Large intestine (tissue), 3 donors: ENCODE measurements around the gene MISP. TPM values are rescaled to one million over a fixed set of nuclear protein-coding genes. Genes with fewer than 3 reads are reported as not detected.
A peak's percentile ranks its signal among the peaks of the same experiment; 100 is the strongest.

Experiments used
- DNase-seq, 2 donors: peaks; one replicate each; pipeline versions ENCODE4 v3.0.0 to v3.0.0-alpha.2; 2013
- H3K27ac ChIP-seq: one replicate; pipeline ENCODE4 v1.5.1; 2013; ENCODE audit warnings: low read length
- H3K27me3 ChIP-seq: 2 replicates; pipeline ENCODE4 v1.6.1; 2013; ENCODE audit warnings: low read length; ENCODE audit not compliant: control insufficient read depth, insufficient read depth
- H3K36me3 ChIP-seq: 2 replicates; pipeline ENCODE4 v1.6.1; 2013; ENCODE audit warnings: low read length; ENCODE audit not compliant: control insufficient read depth, insufficient read depth
- H3K4me1 ChIP-seq: one replicate; pipeline ENCODE4 v1.6.1; 2013; ENCODE audit warnings: low read length; ENCODE audit not compliant: control insufficient read depth, insufficient read depth
- H3K4me3 ChIP-seq: one replicate; pipeline ENCODE4 v1.5.1; 2013; ENCODE audit warnings: low read length
- H3K9me3 ChIP-seq: one replicate; pipeline ENCODE4 v1.6.1; 2013; ENCODE audit warnings: mild to moderate bottlenecking, low read depth, low read length, moderate library complexity; ENCODE audit not compliant: control insufficient read depth
- WGBS: methylation state at CpG from one replicate; pipeline ENCODE4 v1.1.5; 2013; ENCODE audit warnings: low lambda C conversion rate; ENCODE audit not compliant: insufficient coverage; 5-methylcytosine and 5-hydroxymethylcytosine counted together
- polyA plus RNA-seq: library from polyadenylated mRNA; unstranded; fragments of 120-200 nt; gene quantifications from one replicate; pipeline ENCODE4 v1.2.1, GENCODE V29; 2013

Gene MISP
- polyA plus RNA-seq, 1 donor, result 200 TPM

GRCh38 chr19:756236-756635 lies 5.3 kb downstream of the MISP start:
- Histone ChIP-seq H3K9me3 (peaks cover 22% of the 10 kb centered on the region), H3K27ac (peak overlapping the region; percentile 99), H3K36me3 (peaks cover 50% of the 10 kb centered on the region), H3K27me3 (no peaks in the 10 kb centered on the region), H3K4me3 (no peak overlapping the region), H3K4me1 (peaks cover 33% of the 10 kb centered on the region)
- peak in 1 of 2 donors; percentile 43 for DNase-seq

- Histone ChIP-seq H3K27ac (no peak overlapping the region), H3K36me3 (peaks cover 56% of the 10 kb centered on the region)
These were observed 6.1 kb downstream of the MISP start for GRCh38 chr19:756821-757688.

GRCh38 chr19:757811-758668 lies 7.1 kb downstream of the MISP start:
- no peaks in the 10 kb centered on the region for H3K27me3 ChIP-seq
- no peak overlapping the region for H3K27ac ChIP-seq
- no peak for DNase-seq
- peaks cover 20% of the 10 kb centered on the region for H3K9me3 ChIP-seq
- no CpG with 5 or more reads among the region's 50 CpGs for WGBS
- no peak overlapping the region for H3K4me3 ChIP-seq
- H3K4me1 ChIP-seq, result peaks cover 26% of the 10 kb centered on the region
- peaks cover 64% of the 10 kb centered on the region for H3K36me3 ChIP-seq

More at GRCh38 chr19:756821-757688, 6.1 kb downstream of the MISP start:
- H3K4me3 ChIP-seq, result no peak overlapping the region
- peaks cover 31% of the 10 kb centered on the region for H3K4me1 ChIP-seq
- DNase-seq, result no peak
- peaks cover 21% of the 10 kb centered on the region for H3K9me3 ChIP-seq
- H3K27me3 ChIP-seq, result no peaks in the 10 kb centered on the region
- WGBS, result no CpG with 5 or more reads among the region's 36 CpGs

GRCh38 chr19:763181-763580 lies 12.3 kb downstream of the MISP start:
- Histone ChIP-seq H3K27ac (no peak overlapping the region), H3K4me1 (no peaks in the 10 kb centered on the region), H3K36me3 (peaks cover 58% of the 10 kb centered on the region), H3K4me3 (no peak overlapping the region), H3K9me3 (peaks cover 5% of the 10 kb centered on the region), H3K27me3 (no peaks in the 10 kb centered on the region)
- DNase-seq, result no peak
- WGBS, result no CpG with 5 or more reads among the region's 10 CpGs

- no peak for DNase-seq
- Histone ChIP-seq H3K27ac (no peak overlapping the region), H3K27me3 (no peaks in the 10 kb centered on the region), H3K36me3 (peaks cover 51% of the 10 kb centered on the region), H3K4me1 (no peaks in the 10 kb centered on the region), H3K9me3 (no peaks in the 10 kb centered on the region), H3K4me3 (no peak overlapping the region)
- no CpG with 5 or more reads among the region's 6 CpGs for WGBS
These were observed 13.0 kb downstream of the MISP start for GRCh38 chr19:763869-764268.

- no peaks in the 10 kb centered on the region for H3K4me1 ChIP-seq
- no peak overlapping the region for H3K4me3 ChIP-seq
- DNase-seq, result no peak
- peak overlapping the region; percentile 6 for H3K27ac ChIP-seq
- no peaks in the 10 kb centered on the region for H3K9me3 ChIP-seq
- no peaks in the 10 kb centered on the region for H3K27me3 ChIP-seq
- peaks cover 51% of the 10 kb centered on the region for H3K36me3 ChIP-seq
- no CpG with 5 or more reads among the region's 12 CpGs for WGBS
These were observed 13.4 kb downstream of the MISP start for GRCh38 chr19:764301-764700.

- WGBS, result no CpG with 5 or more reads among the region's 7 CpGs
- peaks cover 45% of the 10 kb centered on the region for H3K36me3 ChIP-seq
- no peaks in the 10 kb centered on the region for H3K4me1 ChIP-seq
- no peak overlapping the region for H3K4me3 ChIP-seq
- DNase-seq, result peak in 1 of 2 donors; percentile 41
- H3K27ac ChIP-seq, result no peak overlapping the region
- no peaks in the 10 kb centered on the region for H3K27me3 ChIP-seq
- no peaks in the 10 kb centered on the region for H3K9me3 ChIP-seq
These were observed 14.3 kb downstream of the MISP start for GRCh38 chr19:765179-765738.

- no CpG with 5 or more reads among the region's 14 CpGs for WGBS
- Histone ChIP-seq H3K4me3 (no peak overlapping the region), H3K36me3 (peaks cover 20% of the 10 kb centered on the region), H3K9me3 (peaks cover 3% of the 10 kb centered on the region), H3K4me1 (no peaks in the 10 kb centered on the region), H3K27ac (no peak overlapping the region), H3K27me3 (no peaks in the 10 kb centered on the region)
- no peak for DNase-seq
These were observed 17.5 kb downstream of the MISP start for GRCh38 chr19:768424-768823.

- Histone ChIP-seq H3K9me3 (peaks cover 3% of the 10 kb centered on the region), H3K27me3 (no peaks in the 10 kb centered on the region), H3K4me1 (no peaks in the 10 kb centered on the region), H3K36me3 (peaks cover 8% of the 10 kb centered on the region), H3K4me3 (no peak overlapping the region), H3K27ac (no peak overlapping the region)
- no CpG with 5 or more reads among the region's 6 CpGs for WGBS
- no peak for DNase-seq
These were observed 18.7 kb downstream of the MISP start for GRCh38 chr19:769616-770015.

- Histone ChIP-seq H3K27me3 (no peaks in the 10 kb centered on the region), H3K9me3 (peaks cover 3% of the 10 kb centered on the region), H3K4me1 (no peaks in the 10 kb centered on the region), H3K27ac (no peak overlapping the region), H3K36me3 (no peaks in the 10 kb centered on the region), H3K4me3 (no peak overlapping the region)
- WGBS, result no CpG with 5 or more reads among the region's 6 CpGs
- no peak for DNase-seq
These were observed 20.4 kb downstream of the MISP start for GRCh38 chr19:771332-771785.
